MCF 10A (cell line): ENCODE data around the gene ANTKMT. TPM values are rescaled to one million over a fixed set of nuclear protein-coding genes. Genes with fewer than 3 reads are reported as not detected.

Source experiments
- BruUV-seq: library from RNA; stranded (reverse); fragments of 400-500 nt; replicated peaks from 2 replicates; lab custom pipeline; 2021; lab: Mats Ljungman, UMichigan
- CTCF ChIA-PET: fragments of 300-600 bp; sonication (Branson Sonifier 250); formaldehyde crosslinking; extraction: SDS; loops from one replicate; lab custom pipeline; 2021; ENCODE audit warnings: antibody characterized with exemption, inconsistent platforms; lab: Yijun Ruan, JAX
- POLR2A ChIA-PET: fragments of 300-600, 350-650 bp; sonication (Branson Sonifier 250); formaldehyde crosslinking; extraction: SDS; loops from one replicate; lab custom pipeline; 2020; ENCODE audit warnings: antibody characterized with exemption, inconsistent platforms; lab: Yijun Ruan, JAX
- DNase-seq: peaks from one replicate; pipeline ENCODE4 v3.0.0-alpha.2; 2018; ENCODE audit not compliant: unreplicated experiment
- H3K27ac Mint-ChIP-seq: one replicate; pipeline ENCODE4 v1.8.0; 2022; ENCODE audit warnings: mild to moderate bottlenecking, low read depth, mixed read lengths; ENCODE audit not compliant: unreplicated experiment
- H3K27me3 Mint-ChIP-seq: one replicate; pipeline ENCODE4 v1.8.0; 2022; ENCODE audit warnings: mixed read lengths; ENCODE audit not compliant: insufficient read depth, unreplicated experiment
- H3K36me3 Mint-ChIP-seq: one replicate; pipeline ENCODE4 v1.8.0; 2022; ENCODE audit warnings: mild to moderate bottlenecking, moderate library complexity, mixed read lengths; ENCODE audit not compliant: insufficient read depth, unreplicated experiment
- H3K4me1 Mint-ChIP-seq: one replicate; pipeline ENCODE4 v1.8.0; 2022; ENCODE audit warnings: mixed read lengths; ENCODE audit not compliant: insufficient read depth, unreplicated experiment
- H3K4me3 Mint-ChIP-seq: one replicate; pipeline ENCODE4 v1.8.0; 2022; ENCODE audit warnings: mild to moderate bottlenecking, moderate library complexity, mixed read lengths; ENCODE audit not compliant: unreplicated experiment
- H3K9me3 Mint-ChIP-seq: one replicate; pipeline ENCODE4 v1.8.0; 2022; ENCODE audit warnings: mixed read lengths; ENCODE audit not compliant: unreplicated experiment
- intact Hi-C: fragments of 100-400 bp; cut with micrococcal nuclease; formaldehyde crosslinking; loops from 2 replicates; pipeline ENCODE4 v1.14.1; 2022
- total RNA-seq: library from RNA; stranded (reverse); gene quantifications from 2 replicates; pipeline ENCODE4 v1.2.3, GENCODE V29; 2022
- TF ChIP-seq, protein P1 (sequence below): fragments of 200-600 bp; IDR thresholded peaks from one replicate; pipeline ENCODE4 v1.8.0; 2022; ENCODE audit warnings: antibody characterized with exemption, mild to moderate bottlenecking; ENCODE audit not compliant: unreplicated experiment

The ANTKMT gene
- total RNA-seq, 1 experiment from 2014 or later: 54.7 TPM

DNA sequence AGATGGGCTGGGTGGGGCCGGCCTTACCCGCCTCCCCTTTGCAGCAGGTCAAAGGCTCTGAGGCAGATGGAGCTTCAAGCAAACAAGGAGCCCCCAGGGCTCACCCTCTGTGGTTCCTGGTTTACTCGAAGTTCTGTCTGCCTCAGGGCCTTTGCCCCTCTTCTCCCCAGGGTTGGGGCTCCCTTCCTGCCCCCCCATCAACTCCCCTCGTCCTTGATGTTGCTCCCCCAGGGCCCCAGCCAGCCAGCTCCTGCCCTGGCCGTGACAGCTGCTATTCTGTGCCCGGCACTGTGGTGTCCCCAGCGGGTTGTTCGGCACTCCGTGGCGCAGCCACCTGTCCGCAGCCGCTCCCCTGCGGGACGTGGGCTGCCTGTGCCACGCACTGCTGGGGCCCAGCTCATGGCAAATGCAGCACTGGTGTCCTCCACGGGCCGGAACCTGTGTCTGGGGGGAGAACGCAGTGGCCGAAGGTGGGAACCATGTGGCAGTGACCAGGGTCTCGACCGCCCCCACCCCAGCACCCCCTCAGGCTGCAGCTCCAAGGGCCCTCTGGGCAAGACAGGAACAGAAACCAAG, 10.4 kb upstream of the ANTKMT start:
- no TSS peak for BruUV-seq
- POLR2A ChIA-PET: interaction anchor here (0.6 to 8.8 kb wide), 4 partner anchors 14 to 75 kb away, joined by 3 to 124 read pairs (median 6); partner anchors contain the start of genes ANTKMT, CCDC78, CIAO3 and HAGHL
- Mint-ChIP-seq H3K9me3 (no peaks in the 10 kb centered on the region), H3K27ac (peak overlapping the region; percentile 31), H3K4me3 (peak overlapping the region; percentile 46), H3K27me3 (no peaks in the 10 kb centered on the region), H3K36me3 (peaks cover 4% of the 10 kb centered on the region), H3K4me1 (peaks cover 24% of the 10 kb centered on the region)
- CTCF ChIA-PET: interaction anchor here (0.6 to 3.9 kb wide), 10 partner anchors 9 to 1353 kb away, joined by 3 to 34 read pairs (median 3); partner anchors contain the start of genes CHTF18 and RPUSD1
- DNase-seq: no peak
- TF ChIP-seq, protein P1, sequence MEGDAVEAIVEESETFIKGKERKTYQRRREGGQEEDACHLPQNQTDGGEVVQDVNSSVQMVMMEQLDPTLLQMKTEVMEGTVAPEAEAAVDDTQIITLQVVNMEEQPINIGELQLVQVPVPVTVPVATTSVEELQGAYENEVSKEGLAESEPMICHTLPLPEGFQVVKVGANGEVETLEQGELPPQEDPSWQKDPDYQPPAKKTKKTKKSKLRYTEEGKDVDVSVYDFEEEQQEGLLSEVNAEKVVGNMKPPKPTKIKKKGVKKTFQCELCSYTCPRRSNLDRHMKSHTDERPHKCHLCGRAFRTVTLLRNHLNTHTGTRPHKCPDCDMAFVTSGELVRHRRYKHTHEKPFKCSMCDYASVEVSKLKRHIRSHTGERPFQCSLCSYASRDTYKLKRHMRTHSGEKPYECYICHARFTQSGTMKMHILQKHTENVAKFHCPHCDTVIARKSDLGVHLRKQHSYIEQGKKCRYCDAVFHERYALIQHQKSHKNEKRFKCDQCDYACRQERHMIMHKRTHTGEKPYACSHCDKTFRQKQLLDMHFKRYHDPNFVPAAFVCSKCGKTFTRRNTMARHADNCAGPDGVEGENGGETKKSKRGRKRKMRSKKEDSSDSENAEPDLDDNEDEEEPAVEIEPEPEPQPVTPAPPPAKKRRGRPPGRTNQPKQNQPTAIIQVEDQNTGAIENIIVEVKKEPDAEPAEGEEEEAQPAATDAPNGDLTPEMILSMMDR: no peak
- intact Hi-C loops: loop anchor here (2.0 kb wide), 1 partner anchor 344 kb away; no protein-coding TSS in a partner anchor

DNA sequence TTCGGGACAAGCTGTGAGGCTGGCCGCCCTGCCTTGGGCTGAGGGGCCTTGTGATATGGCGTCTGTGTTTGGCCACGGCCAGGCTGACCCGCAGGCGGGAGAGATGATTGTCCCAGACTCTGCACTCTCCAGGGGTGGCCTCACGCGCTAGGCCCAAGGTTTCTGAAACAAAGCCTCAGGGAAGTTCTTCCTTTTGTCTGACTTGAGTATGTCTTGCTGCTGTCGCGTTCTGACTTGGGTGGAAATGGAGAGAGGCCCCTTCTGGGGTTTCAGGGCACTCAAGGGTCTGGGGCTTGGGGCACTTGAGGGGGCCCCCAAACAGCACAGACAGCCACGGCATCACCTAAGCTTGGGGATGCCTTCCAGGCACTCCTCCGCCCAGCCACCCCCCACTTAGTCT, 9.9 kb upstream of the ANTKMT start:
- TF ChIP-seq, protein P1: no peak
- intact Hi-C loops: loop anchor here (2.0 kb wide), 1 partner anchor 344 kb away; no protein-coding TSS in a partner anchor
- peaks cover 4% of the 10 kb centered on the region for H3K36me3 Mint-ChIP-seq
- DNase-seq: no peak
- no TSS peak for BruUV-seq
- no peaks in the 10 kb centered on the region for H3K27me3 Mint-ChIP-seq
- peak overlapping the region; percentile 31 for H3K27ac Mint-ChIP-seq
- peaks cover 24% of the 10 kb centered on the region for H3K4me1 Mint-ChIP-seq
- POLR2A ChIA-PET: interaction anchor here (0.7 to 8.8 kb wide), 3 partner anchors 13 to 74 kb away, joined by 3 to 124 read pairs (median 5); partner anchors contain the start of genes ANTKMT, CCDC78, HAGHL and WDR24
- peak overlapping the region; percentile 36 for H3K4me3 Mint-ChIP-seq
- CTCF ChIA-PET: interaction anchor here (0.6 to 3.9 kb wide), 9 partner anchors 9 to 1353 kb away, joined by 3 to 34 read pairs (median 3); partner anchors contain the start of genes CHTF18 and RPUSD1
- H3K9me3 Mint-ChIP-seq: no peaks in the 10 kb centered on the region

DNA sequence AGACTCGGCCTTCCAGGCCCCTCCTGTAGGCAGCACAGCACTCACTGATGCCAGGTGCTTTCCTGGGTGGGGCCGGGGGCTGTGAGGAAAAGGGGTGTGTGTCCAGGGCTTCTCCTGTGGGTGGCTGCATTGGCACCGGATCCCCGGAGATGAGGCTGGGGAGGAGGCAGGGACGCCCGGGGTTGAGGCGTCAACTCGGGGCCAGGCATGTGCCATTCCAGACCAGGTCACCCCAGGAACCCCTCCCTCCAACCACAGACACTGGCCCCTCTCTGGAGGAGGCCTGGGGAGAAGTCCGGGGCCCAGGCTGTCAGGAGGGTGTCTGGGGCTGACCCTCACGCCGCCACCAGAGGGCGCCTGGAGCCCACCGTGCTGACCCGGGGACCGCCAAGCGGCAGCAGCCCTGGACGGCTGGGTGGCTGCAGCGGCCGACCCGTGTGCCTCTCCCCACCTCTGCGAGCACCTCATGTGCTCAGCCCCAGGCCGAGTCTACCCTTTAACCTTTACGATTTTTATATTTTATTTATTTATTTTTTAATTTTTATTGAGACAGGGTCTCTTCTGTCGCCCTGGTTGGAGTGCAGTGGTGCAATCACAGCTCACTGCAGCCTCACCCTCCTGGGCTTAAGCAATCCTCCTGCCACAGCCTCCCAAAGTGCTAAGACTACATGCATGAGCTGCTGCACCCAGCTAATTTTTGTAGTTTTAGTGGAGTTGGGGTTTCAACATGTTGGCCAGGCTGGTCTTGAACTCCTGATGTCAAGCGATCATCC, 9.2 kb upstream of the ANTKMT start:
- intact Hi-C loops: loop anchor here (1.0 to 2.0 kb wide), 2 partner anchors 74 to 343 kb away; no protein-coding TSS in a partner anchor
- no peaks in the 10 kb centered on the region for H3K27me3 Mint-ChIP-seq

More for the DNA sequence above, 9.2 kb upstream of the ANTKMT start:
- H3K27ac Mint-ChIP-seq: peak overlapping the region; percentile 31
- no TSS peak for BruUV-seq
- H3K36me3 Mint-ChIP-seq: peaks cover 4% of the 10 kb centered on the region
- POLR2A ChIA-PET: interaction anchor here (0.6 to 8.8 kb wide), 24 partner anchors 7 to 377 kb away, joined by 3 to 124 read pairs (median 4); partner anchors contain the start of genes ANTKMT, CCDC78, CIAO3 and HAGHL
- CTCF ChIA-PET: interaction anchor here (0.6 to 3.9 kb wide), 33 partner anchors 8 to 1352 kb away, joined by 3 to 34 read pairs (median 4); partner anchors contain the start of genes ANTKMT, CHTF18, CIAO3 and HAGHL
- no peaks in the 10 kb centered on the region for H3K9me3 Mint-ChIP-seq
- TF ChIP-seq, protein P1: peak; percentile 91
- H3K4me3 Mint-ChIP-seq: peak overlapping the region; percentile 36
- H3K4me1 Mint-ChIP-seq: peaks cover 24% of the 10 kb centered on the region
- peak; percentile 68 for DNase-seq
